ENCODE data around the gene FREM3. TPM values are rescaled to one million over a fixed set of nuclear protein-coding genes. Genes with fewer than 3 reads are reported as not detected.

Gene FREM3
- total and polyA plus RNA-seq, 2 experiments from 2014 or later: not detected

GRCh38 chr4:143609492-143609891, 91.0 kb downstream of the FREM3 start:
- 40 to 43% methylated on average over 4 of the region's 4 CpGs for WGBS, 2 experiments (ENCODE audit: low coverage in 1 of 2, low lambda C conversion rate in 2 of 2, missing lambda C conversion rate in 2 of 2)
- in situ Hi-C loops (cut with MboI): no loop called here
- no peak for TF ChIP-seq EZH2phosphoT487 (IDR thresholded peaks at IDR 0.05; ENCODE audit: insufficient read depth, low read depth)

GRCh38 chr4:143606480-143606879, 94.0 kb downstream of the FREM3 start:
- no peak for TF ChIP-seq EZH2 (IDR thresholded peaks at IDR 0.05; ENCODE audit: insufficient read depth, poor library complexity, severe bottlenecking)
- TF ChIP-seq EZH2phosphoT487 (IDR thresholded peaks at IDR 0.05; ENCODE audit: insufficient read depth, low read depth): no peak
- Histone ChIP-seq H4K20me1 (ENCODE audit: insufficient read depth) (no peaks in the 10 kb centered on the region), H3K4me2 (ENCODE audit: unreplicated experiment) (no peak overlapping the region), H2AFZ (no peak overlapping the region), H3K36me3 (ENCODE audit: low read depth) (no peaks in the 10 kb centered on the region), H3K9me3 (ENCODE audit: low read depth) (no peaks in the 10 kb centered on the region), H3K79me2 (ENCODE audit: insufficient read depth) (no peaks in the 10 kb centered on the region), H3K9me2 (ENCODE audit: insufficient read depth) (no peaks in the 10 kb centered on the region), H3K4me3 (no peak overlapping the region), H3K9ac (no peak overlapping the region), H3K27ac (no peak overlapping the region), H3F3A (ENCODE audit: insufficient read depth) (no peaks in the 10 kb centered on the region), H3K27me3 (replicated peaks; ENCODE audit: insufficient read depth) (no peaks in the 10 kb centered on the region), H3K4me1 (ENCODE audit: insufficient read depth) (no peaks in the 10 kb centered on the region)
- DNase-seq: no peak
- in situ Hi-C loops (cut with MboI): no loop called here
- 37 to 47% methylated on average over 3 of the region's 3 CpGs for WGBS, 2 experiments (ENCODE audit: low coverage in 1 of 2, low lambda C conversion rate in 2 of 2, missing lambda C conversion rate in 2 of 2)

More at GRCh38 chr4:143609492-143609891, 91.0 kb downstream of the FREM3 start:
- no peaks in the 10 kb centered on the region for H3K36me3 ChIP-seq (ENCODE audit: low read depth)
- H2AFZ ChIP-seq: no peak overlapping the region
- no peaks in the 10 kb centered on the region for H4K20me1 ChIP-seq (ENCODE audit: insufficient read depth)
- no peak overlapping the region for H3K27ac ChIP-seq
- H3K4me2 ChIP-seq (ENCODE audit: unreplicated experiment): no peak overlapping the region
- H3K4me3 ChIP-seq: no peak overlapping the region
- H3F3A ChIP-seq (ENCODE audit: insufficient read depth): no peaks in the 10 kb centered on the region
- peaks cover 6% of the 10 kb centered on the region; the same call in 1 of the 2 replicates for H3K27me3 ChIP-seq (replicated peaks; ENCODE audit: insufficient read depth)
- DNase-seq: no peak
- no peaks in the 10 kb centered on the region for H3K79me2 ChIP-seq (ENCODE audit: insufficient read depth)
- H3K4me1 ChIP-seq (ENCODE audit: insufficient read depth): no peaks in the 10 kb centered on the region
- H3K9ac ChIP-seq: no peak overlapping the region
- H3K9me3 ChIP-seq (ENCODE audit: low read depth): no peaks in the 10 kb centered on the region
- H3K9me2 ChIP-seq (ENCODE audit: insufficient read depth): no peaks in the 10 kb centered on the region

GRCh38 chr4:143599827-143600226, 100.6 kb downstream of the FREM3 start:
- no peak for TF ChIP-seq EZH2phosphoT487 (IDR thresholded peaks at IDR 0.05; ENCODE audit: insufficient read depth, low read depth)
- Histone ChIP-seq H3K79me2 (ENCODE audit: insufficient read depth) (no peaks in the 10 kb centered on the region), H3K4me1 (ENCODE audit: insufficient read depth) (peaks cover 8% of the 10 kb centered on the region), H3K4me2 (ENCODE audit: unreplicated experiment) (no peak overlapping the region), H3K4me3 (no peak overlapping the region), H3K9ac (no peak overlapping the region), H3K9me3 (ENCODE audit: low read depth) (no peaks in the 10 kb centered on the region), H2AFZ (no peak overlapping the region), H3K27me3 (replicated peaks; ENCODE audit: insufficient read depth) (no peaks in the 10 kb centered on the region), H3F3A (ENCODE audit: insufficient read depth) (no peaks in the 10 kb centered on the region), H3K36me3 (ENCODE audit: low read depth) (no peaks in the 10 kb centered on the region), H3K27ac (no peak overlapping the region), H4K20me1 (ENCODE audit: insufficient read depth) (no peaks in the 10 kb centered on the region), H3K9me2 (ENCODE audit: insufficient read depth) (no peaks in the 10 kb centered on the region)
- DNase-seq: peak; percentile 59
- in situ Hi-C loops (cut with MboI): no loop called here
- WGBS, 2 experiments (ENCODE audit: low coverage in 1 of 2, low lambda C conversion rate in 2 of 2, missing lambda C conversion rate in 2 of 2): 100% methylated on average over 1 of the region's 1 CpG

- TF ChIP-seq EZH2phosphoT487 (IDR thresholded peaks at IDR 0.05; ENCODE audit: insufficient read depth, low read depth): no peak
- TF ChIP-seq EZH2 (IDR thresholded peaks at IDR 0.05; ENCODE audit: insufficient read depth, poor library complexity, severe bottlenecking): no peak
- Histone ChIP-seq H3K9ac (no peak overlapping the region), H3K4me1 (ENCODE audit: insufficient read depth) (peaks cover 8% of the 10 kb centered on the region), H3K79me2 (ENCODE audit: insufficient read depth) (no peaks in the 10 kb centered on the region), H3K27ac (no peak overlapping the region), H3K4me3 (no peak overlapping the region), H3K36me3 (ENCODE audit: low read depth) (no peaks in the 10 kb centered on the region), H4K20me1 (ENCODE audit: insufficient read depth) (no peaks in the 10 kb centered on the region), H3K9me3 (ENCODE audit: low read depth) (no peaks in the 10 kb centered on the region), H3K4me2 (ENCODE audit: unreplicated experiment) (no peak overlapping the region), H3K9me2 (ENCODE audit: insufficient read depth) (no peaks in the 10 kb centered on the region), H3F3A (ENCODE audit: insufficient read depth) (no peaks in the 10 kb centered on the region), H3K27me3 (replicated peaks; ENCODE audit: insufficient read depth) (no peaks in the 10 kb centered on the region), H2AFZ (no peak overlapping the region)
- in situ Hi-C loops (cut with MboI): no loop called here
- DNase-seq: peak; percentile 5
Observed at GRCh38 chr4:143598816-143599215, 101.7 kb downstream of the FREM3 start.

GRCh38 chr4:143597276-143597675, 103.2 kb downstream of the FREM3 start:
- Histone ChIP-seq H3K4me3 (no peak overlapping the region), H3K27me3 (replicated peaks; ENCODE audit: insufficient read depth) (no peaks in the 10 kb centered on the region), H3K36me3 (ENCODE audit: low read depth) (no peaks in the 10 kb centered on the region), H3K9ac (no peak overlapping the region), H3K9me3 (ENCODE audit: low read depth) (no peaks in the 10 kb centered on the region), H3K27ac (no peak overlapping the region), H3K4me1 (ENCODE audit: insufficient read depth) (peaks cover 8% of the 10 kb centered on the region), H3K79me2 (ENCODE audit: insufficient read depth) (no peaks in the 10 kb centered on the region), H3F3A (ENCODE audit: insufficient read depth) (no peaks in the 10 kb centered on the region), H2AFZ (no peak overlapping the region), H4K20me1 (ENCODE audit: insufficient read depth) (no peaks in the 10 kb centered on the region), H3K4me2 (ENCODE audit: unreplicated experiment) (no peak overlapping the region), H3K9me2 (ENCODE audit: insufficient read depth) (no peaks in the 10 kb centered on the region)
- in situ Hi-C loops (cut with MboI): no loop called here
- no peak for TF ChIP-seq EZH2phosphoT487 (IDR thresholded peaks at IDR 0.05; ENCODE audit: insufficient read depth, low read depth)
- TF ChIP-seq EZH2 (IDR thresholded peaks at IDR 0.05; ENCODE audit: insufficient read depth, poor library complexity, severe bottlenecking): no peak
- no peak for DNase-seq
- WGBS, 2 experiments (ENCODE audit: low coverage in 1 of 2, low lambda C conversion rate in 2 of 2, missing lambda C conversion rate in 2 of 2): 95 to 96% methylated on average over 3 of the region's 3 CpGs

Measured in GM23248 (cell line).